Uterus (tissue), 4 donors: ENCODE results near the gene WDR5. TPM values are rescaled to one million over a fixed set of nuclear protein-coding genes. Genes with fewer than 3 reads are reported as not detected.

ENCODE experiments used
- DNase-seq, 2 donors: peaks; one replicate each; pipeline ENCODE4 v3.0.0-alpha.2; 2019 to 2020
- H3K27ac ChIP-seq, 2 donors: fragments of 200-600 bp; sonication (generic); 1 replicate in 1 of 2; 2 replicates in 1 of 2; pipeline ENCODE4 v1.5.1; 2016 to 2018
- H3K27me3 ChIP-seq, 2 donors: fragments of 200-600 bp; sonication (generic); one replicate each; pipeline ENCODE4 v1.5.1; 2018 to 2019; ENCODE audit warnings: control low read depth in 1 of 2
- H3K36me3 ChIP-seq, 2 donors: fragments of 200-600 bp; sonication (generic); one replicate each; pipeline ENCODE4 v1.5.1; 2019; ENCODE audit warnings: control low read depth in 1 of 2
- H3K4me1 ChIP-seq, 2 donors: fragments of 200-600 bp; sonication (generic); one replicate each; pipeline ENCODE4 v1.5.1; 2018 to 2019; ENCODE audit warnings: control low read depth in 1 of 2
- H3K4me3 ChIP-seq, 2 donors: fragments of 200-600 bp; sonication (generic); 1 replicate in 1 of 2; 2 replicates in 1 of 2; pipeline ENCODE4 v1.5.1; 2018 to 2019; ENCODE audit warnings: mild to moderate bottlenecking in 1 of 2
- H3K9me3 ChIP-seq, 2 donors: fragments of 200-600 bp; sonication (generic); one replicate each; pipeline ENCODE4 v1.5.1; 2019; ENCODE audit warnings: control low read depth in 1 of 2
- CTCF ChIP-seq, 4 experiments: fragments of 200-600 bp in 2 of 4; fragments of 450-650 bp in 2 of 4; sonication (generic) in 2 of 4; IDR thresholded peaks; one replicate each; pipeline ENCODE4 v1.5.1; 2016 to 2019; ENCODE audit warnings: antibody characterized with exemption in 4 of 4, mild to moderate bottlenecking in 2 of 4, moderate library complexity in 1 of 4
- POLR2A ChIP-seq, 2 donors: fragments of 450-650 bp; IDR thresholded peaks; one replicate each; pipeline ENCODE4 v1.6.1; 2016; ENCODE audit warnings: antibody characterized with exemption in 2 of 2, mild to moderate bottlenecking in 1 of 2, moderate library complexity in 1 of 2
- intact Hi-C: fragments of 100-400 bp; cut with DNase I; formaldehyde crosslinking; loops from one replicate; pipeline ENCODE4 v1.15.1; 2023; ENCODE audit warnings: low total_unique reads
- total RNA-seq, 4 donors: library from RNA; depleted of rRNA in 3 of 4; stranded (reverse); fragments of >200 nt in 3 of 4; gene quantifications; one replicate each; pipeline versions ENCODE4 v1.1.0 to v1.2.4, GENCODE V29; 2014 to 2023
- donor health status: DM: yes; HTN: yes; CAD: no.

The WDR5 gene
- total RNA-seq, 4 donors from 2014 or later: 2.9 to 30.5 (median 14.2) TPM

DNA sequence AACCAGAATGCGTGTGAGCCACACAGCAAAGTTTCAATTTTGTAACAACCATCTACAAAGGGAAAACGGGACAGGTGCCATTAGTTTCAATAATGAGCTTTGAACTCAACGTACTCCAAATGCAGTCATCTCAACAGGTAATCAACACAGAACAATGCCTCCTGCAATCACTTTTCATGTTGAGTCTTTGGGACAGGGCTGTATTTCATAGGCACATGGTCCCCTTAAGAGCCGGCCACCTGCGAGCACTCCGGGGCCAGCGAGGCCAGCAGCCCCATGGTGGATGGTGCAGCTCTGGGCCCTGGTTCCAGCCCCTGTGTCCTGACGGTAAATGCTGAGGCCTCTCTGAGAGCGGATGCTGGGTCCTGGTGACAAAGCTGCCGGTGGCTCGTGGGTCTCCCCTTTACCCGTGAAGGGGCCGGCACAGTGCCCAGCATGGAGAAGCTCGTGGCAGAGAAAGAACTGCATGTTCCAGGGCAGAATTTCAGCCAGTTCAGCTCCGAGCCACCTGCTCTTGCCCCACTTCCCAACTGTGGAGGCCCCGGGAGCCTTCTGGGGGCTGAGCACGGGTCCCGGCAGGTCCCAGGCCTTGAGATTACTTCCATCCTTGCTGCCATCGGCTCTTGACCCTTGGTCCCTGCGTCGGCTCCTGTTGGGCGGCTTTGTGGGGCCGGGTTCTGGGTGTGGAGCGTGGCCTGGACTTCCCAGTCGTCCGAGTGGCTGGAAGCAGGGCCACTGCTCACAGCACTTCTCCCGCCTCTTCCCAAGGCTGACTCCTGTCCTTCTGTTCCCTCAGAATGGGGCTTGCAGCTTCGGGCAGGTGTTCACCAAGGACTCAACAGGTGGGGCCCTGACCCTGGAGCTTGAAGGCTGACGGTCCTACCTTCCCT is 54.6 kb downstream of the WDR5 start:
- no peaks in the 10 kb centered on the region for H3K36me3 ChIP-seq
- H3K4me3 ChIP-seq: no peak overlapping the region
- DNase-seq: no peak
- H3K27me3 ChIP-seq: no peaks in the 10 kb centered on the region
- intact Hi-C loops: no loop called here
- peaks cover 0 to 8% of the 10 kb centered on the region in 2 donors for H3K4me1 ChIP-seq
- TF ChIP-seq CTCF (IDR thresholded peaks at IDR 0.05) (no peak), POLR2A (IDR thresholded peaks at IDR 0.05) (no peak)
- no peak overlapping the region for H3K27ac ChIP-seq
- H3K9me3 ChIP-seq: no peaks in the 10 kb centered on the region

DNA sequence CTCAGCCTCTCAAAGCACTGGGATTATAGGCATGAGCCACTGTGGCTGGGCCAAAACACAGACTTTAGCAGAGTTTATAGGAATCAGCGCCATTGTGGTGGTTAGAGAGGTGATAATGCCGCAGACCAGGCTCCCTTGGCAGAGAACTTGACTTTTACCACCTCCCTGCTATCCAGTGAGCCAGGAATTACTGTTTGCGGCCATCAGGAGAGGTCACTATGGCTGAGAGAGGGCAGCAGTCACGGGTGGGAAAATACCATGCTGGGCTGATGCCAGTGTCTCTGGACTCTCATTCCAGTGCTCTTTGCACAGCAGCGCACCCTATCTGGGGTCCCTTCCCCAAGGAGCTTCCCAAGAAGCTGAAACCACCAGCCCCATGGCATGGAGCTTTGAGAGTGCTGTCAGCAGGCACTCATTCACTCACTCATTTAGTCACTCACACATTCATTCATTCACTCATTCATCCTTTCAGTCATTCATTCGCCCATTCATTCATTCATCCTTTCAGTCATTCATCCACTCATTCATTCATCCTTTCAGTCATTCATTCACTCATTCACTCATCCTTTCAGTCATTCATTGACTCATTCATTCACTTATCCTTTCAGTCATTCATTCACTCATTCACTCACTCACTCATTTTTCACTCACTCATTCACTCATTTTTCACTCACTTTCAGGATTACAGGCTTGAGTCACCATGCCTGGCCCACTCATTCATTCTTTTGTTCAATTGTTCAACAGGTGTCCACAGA is 55.8 kb downstream of the WDR5 start:
- TF ChIP-seq CTCF (IDR thresholded peaks at IDR 0.05) (no peak), POLR2A (IDR thresholded peaks at IDR 0.05) (no peak)
- intact Hi-C loops: no loop called here
- no peak for DNase-seq
- no peaks in the 10 kb centered on the region for H3K9me3 ChIP-seq
- H3K4me3 ChIP-seq: no peak overlapping the region
- no peaks in the 10 kb centered on the region for H3K27me3 ChIP-seq
- no peak overlapping the region for H3K27ac ChIP-seq
- H3K4me1 ChIP-seq: peaks cover 0 to 8% of the 10 kb centered on the region in 2 donors
- H3K36me3 ChIP-seq: no peaks in the 10 kb centered on the region

- intact Hi-C loops: no loop called here
- no peaks in the 10 kb centered on the region for H3K27me3 ChIP-seq
- peak; percentile 7 to 10 for DNase-seq
These were observed 56.5 kb downstream of the WDR5 start for GRCh38 chr9:134192311-134192950.

DNA sequence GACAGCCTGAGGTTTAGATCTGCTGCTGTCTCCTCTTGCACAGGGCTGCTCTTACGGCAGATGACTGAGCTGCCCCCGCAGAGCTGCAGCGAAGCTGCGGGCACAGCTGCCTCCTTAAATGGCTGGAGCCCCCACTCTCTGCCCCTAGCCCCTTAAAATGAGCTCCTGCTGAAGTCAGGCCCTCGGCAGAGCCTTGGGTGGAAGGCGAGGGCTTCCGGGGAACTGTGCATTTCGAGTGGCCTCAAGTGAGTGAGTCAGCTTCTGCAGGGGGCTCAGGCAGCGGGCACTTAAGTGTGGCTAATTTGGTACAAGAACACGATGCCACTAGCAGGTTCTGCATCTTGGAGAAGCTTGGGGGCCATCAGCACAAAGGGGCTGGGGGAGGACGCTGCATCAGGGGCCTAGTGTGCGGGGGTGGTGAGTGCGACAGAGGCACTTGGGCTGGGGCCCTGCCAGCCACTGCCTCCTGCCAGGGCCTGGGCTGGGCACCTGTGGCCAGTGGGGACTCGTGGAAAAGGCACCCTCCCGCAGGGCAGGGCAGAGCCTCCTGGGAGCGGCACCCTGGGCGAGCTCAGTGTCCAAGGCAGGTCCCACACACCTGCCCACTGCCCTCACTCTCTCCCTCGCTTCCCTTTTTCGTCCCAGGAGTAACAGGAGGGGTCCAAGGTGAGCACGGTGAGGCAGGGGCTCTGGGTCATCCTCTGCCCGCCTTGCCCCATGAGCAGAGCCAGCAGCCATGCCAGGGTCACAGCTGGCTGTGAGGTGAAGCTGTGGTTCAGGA is 57.3 kb downstream of the WDR5 start:
- H3K36me3 ChIP-seq: no peaks in the 10 kb centered on the region
- no peak overlapping the region for H3K4me3 ChIP-seq
- no peak overlapping the region for H3K27ac ChIP-seq
- intact Hi-C loops: no loop called here
- peaks cover 0 to 8% of the 10 kb centered on the region in 2 donors for H3K4me1 ChIP-seq
- peak; percentile 6 to 8 for DNase-seq
- H3K27me3 ChIP-seq: no peaks in the 10 kb centered on the region
- no peak for TF ChIP-seq CTCF (IDR thresholded peaks at IDR 0.05)
- TF ChIP-seq POLR2A (IDR thresholded peaks at IDR 0.05): no peak
- no peaks in the 10 kb centered on the region for H3K9me3 ChIP-seq

More at GRCh38 chr9:134192311-134192950, 56.5 kb downstream of the WDR5 start:
- Histone ChIP-seq H3K4me3 (no peak overlapping the region), H3K36me3 (no peaks in the 10 kb centered on the region), H3K4me1 (peaks cover 0 to 8% of the 10 kb centered on the region in 2 donors), H3K27ac (no peak overlapping the region), H3K9me3 (no peaks in the 10 kb centered on the region)
- no peak for TF ChIP-seq CTCF (IDR thresholded peaks at IDR 0.05)
- no peak for TF ChIP-seq POLR2A (IDR thresholded peaks at IDR 0.05)
